DOHH2 (cell line): Measurements from ENCODE around the gene PRADC1.

Experiments used
- H3F3A ChIP-seq: fragments of 200-600 bp; sonication (generic), shearing (Covaris generic); 2 replicates; pipeline ENCODE4 v1.6.0; 2016; ENCODE audit warnings: antibody characterized with exemption, mild to moderate bottlenecking; ENCODE audit not compliant: control insufficient read depth, insufficient read depth
- H3K27ac ChIP-seq: fragments of 200-600 bp; sonication (generic); 2 replicates; pipeline ENCODE4 v1.5.1; 2014; ENCODE audit warnings: low read depth, mild to moderate bottlenecking, low read length, moderate library complexity
- H3K27me3 ChIP-seq: fragments of 200-600 bp; sonication (generic); 2 replicates; pipeline ENCODE4 v1.6.1; 2014; ENCODE audit warnings: mild to moderate bottlenecking, low read length, mixed read lengths; ENCODE audit not compliant: control insufficient read depth
- H3K36me3 ChIP-seq: fragments of 200-600 bp; sonication (generic); 2 replicates; pipeline ENCODE4 v1.6.1; 2014; ENCODE audit warnings: mild to moderate bottlenecking, low read length, moderate library complexity, mixed read lengths; ENCODE audit not compliant: control insufficient read depth
- H3K4me1 ChIP-seq: fragments of 200-600 bp; sonication (generic); 2 replicates; pipeline ENCODE4 v1.6.1; 2014; ENCODE audit warnings: mild to moderate bottlenecking, low read length, mixed read lengths; ENCODE audit not compliant: control insufficient read depth
- H3K4me2 ChIP-seq: fragments of 200-600 bp; sonication (generic); 2 replicates; pipeline ENCODE4 v1.6.0; 2014; ENCODE audit warnings: mild to moderate bottlenecking, low read length, moderate library complexity
- H3K4me3 ChIP-seq: fragments of 200-600 bp; sonication (generic); 2 replicates; pipeline ENCODE4 v1.5.1; 2014; ENCODE audit warnings: mild to moderate bottlenecking, low read length, mixed read lengths
- H3K79me2 ChIP-seq: fragments of 200-600 bp; sonication (generic); 2 replicates; pipeline ENCODE4 v1.6.1; 2014; ENCODE audit warnings: mild to moderate bottlenecking, low read length, mixed read lengths; ENCODE audit not compliant: control insufficient read depth
- H3K9me2 ChIP-seq: fragments of 200-600 bp; sonication (generic); replicated peaks from 2 replicates; pipeline ENCODE4 v1.6.1; 2014; ENCODE audit warnings: mild to moderate bottlenecking, low read length, mixed read lengths; ENCODE audit not compliant: control insufficient read depth
- H3K9me3 ChIP-seq: fragments of 200-600 bp; sonication (generic); 2 replicates; pipeline ENCODE4 v1.6.1; 2014; ENCODE audit warnings: antibody characterized with exemption, low read length, mixed read lengths; ENCODE audit not compliant: control insufficient read depth, insufficient read depth
- H4K20me1 ChIP-seq: fragments of 200-600 bp; sonication (generic); 2 replicates; pipeline ENCODE4 v1.6.0; 2014; ENCODE audit warnings: low read depth, mild to moderate bottlenecking, antibody characterized with exemption, low read length, moderate library complexity; ENCODE audit not compliant: control insufficient read depth, insufficient read depth
- CTCF ChIP-seq: fragments of 200-600 bp; sonication (generic); IDR thresholded peaks from one replicate; pipeline ENCODE4 v1.5.1; 2014; ENCODE audit warnings: antibody characterized with exemption, mild to moderate bottlenecking, low read depth, low read length; ENCODE audit not compliant: poor library complexity, severe bottlenecking
- EZH2phosphoT487 ChIP-seq: fragments of 200-600 bp; sonication (generic); IDR thresholded peaks from 2 replicates; pipeline ENCODE4 v1.6.1; 2017; ENCODE audit warnings: borderline replicate concordance, mild to moderate bottlenecking, antibody characterized with exemption, low read length, moderate library complexity, mixed read lengths

PRADC1 gene

GRCh38 chr2:73218298-73218697, 14.7 kb downstream of the PRADC1 start:
- peaks cover 17% of the 10 kb centered on the region for H3K4me1 ChIP-seq
- H3K79me2 ChIP-seq = peaks cover 49% of the 10 kb centered on the region
- no peaks in the 10 kb centered on the region for H3K9me2 ChIP-seq
- H3K36me3 ChIP-seq = peaks cover 30% of the 10 kb centered on the region
- H3K27ac ChIP-seq = no peak overlapping the region
- H3K27me3 ChIP-seq = no peaks in the 10 kb centered on the region
- no peaks in the 10 kb centered on the region for H4K20me1 ChIP-seq
- TF ChIP-seq EZH2phosphoT487 (no peak), CTCF (no peak)
- peaks cover 2% of the 10 kb centered on the region; the same call in 1 of the 2 replicates for H3F3A ChIP-seq
- H3K4me3 ChIP-seq = no peak overlapping the region
- H3K9me3 ChIP-seq = no peaks in the 10 kb centered on the region
- no peak overlapping the region for H3K4me2 ChIP-seq

DNA sequence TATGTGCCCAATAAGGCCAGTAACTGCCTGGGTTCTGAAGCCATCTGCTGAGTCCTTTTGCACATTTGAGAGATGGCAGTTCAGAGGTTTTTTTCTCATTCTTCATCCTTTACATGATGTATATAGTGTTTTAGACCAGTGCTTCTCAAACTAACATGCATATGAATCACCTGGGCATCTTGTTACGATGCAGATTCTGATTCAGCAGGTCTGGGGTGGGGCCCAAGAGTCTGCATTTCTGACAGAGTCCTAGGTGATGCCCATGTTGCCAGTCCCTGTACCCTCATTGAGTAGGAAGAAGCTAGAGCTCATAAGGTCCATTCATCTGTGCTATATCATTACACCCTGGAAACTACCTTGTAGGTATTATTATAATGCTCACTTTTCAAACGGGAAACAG, 15.2 kb downstream of the PRADC1 start:
- H3K36me3 ChIP-seq = peaks cover 28% of the 10 kb centered on the region
- TF ChIP-seq EZH2phosphoT487 = no peak
- no peak for TF ChIP-seq CTCF
- no peaks in the 10 kb centered on the region for H3K27me3 ChIP-seq
- H3K9me3 ChIP-seq = no peaks in the 10 kb centered on the region
- H3K4me1 ChIP-seq = peaks cover 22% of the 10 kb centered on the region
- no peak overlapping the region for H3K4me2 ChIP-seq
- peaks cover 49% of the 10 kb centered on the region for H3K79me2 ChIP-seq
- H3K27ac ChIP-seq = no peak overlapping the region
- H3K4me3 ChIP-seq = no peak overlapping the region
- H3K9me2 ChIP-seq = no peaks in the 10 kb centered on the region
- no peaks in the 10 kb centered on the region for H4K20me1 ChIP-seq
- peaks cover 3% of the 10 kb centered on the region; the same call in 1 of the 2 replicates for H3F3A ChIP-seq

DNA sequence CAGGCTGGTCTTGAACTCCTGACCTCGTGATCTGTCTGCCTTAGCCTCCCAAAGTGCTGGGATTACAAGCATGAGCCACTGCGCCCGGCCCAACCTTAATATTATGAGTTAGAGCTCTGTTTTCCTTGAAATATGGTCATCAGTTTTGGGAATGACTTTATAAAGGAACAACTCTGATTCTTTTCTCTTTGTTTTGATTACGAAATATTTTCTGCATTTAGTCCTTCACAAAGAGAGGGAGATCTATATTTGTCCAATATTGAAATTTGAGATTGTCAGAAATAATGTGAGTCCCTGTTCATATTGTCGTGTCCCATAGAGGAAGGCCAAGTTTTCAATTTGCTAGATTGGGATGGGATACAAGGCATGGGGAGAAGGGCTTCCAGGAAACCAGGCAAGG, 15.9 kb downstream of the PRADC1 start:
- Histone ChIP-seq H3K36me3 (peaks cover 23% of the 10 kb centered on the region), H3K9me3 (no peaks in the 10 kb centered on the region), H4K20me1 (no peaks in the 10 kb centered on the region), H3K4me3 (no peak overlapping the region), H3F3A (peaks cover 3% of the 10 kb centered on the region; the same call in 1 of the 2 replicates), H3K27ac (no peak overlapping the region), H3K4me1 (peaks cover 29% of the 10 kb centered on the region), H3K27me3 (no peaks in the 10 kb centered on the region), H3K79me2 (peaks cover 49% of the 10 kb centered on the region), H3K4me2 (no peak overlapping the region), H3K9me2 (no peaks in the 10 kb centered on the region)
- TF ChIP-seq EZH2phosphoT487 (no peak), CTCF (no peak)
